ENCODE measurements around the gene TGFB2. TPM values are rescaled to one million over a fixed set of nuclear protein-coding genes. Genes with fewer than 3 reads are reported as not detected.

Gene TGFB2
- polyA plus RNA-seq (2013): 0.12 TPM

DNA sequence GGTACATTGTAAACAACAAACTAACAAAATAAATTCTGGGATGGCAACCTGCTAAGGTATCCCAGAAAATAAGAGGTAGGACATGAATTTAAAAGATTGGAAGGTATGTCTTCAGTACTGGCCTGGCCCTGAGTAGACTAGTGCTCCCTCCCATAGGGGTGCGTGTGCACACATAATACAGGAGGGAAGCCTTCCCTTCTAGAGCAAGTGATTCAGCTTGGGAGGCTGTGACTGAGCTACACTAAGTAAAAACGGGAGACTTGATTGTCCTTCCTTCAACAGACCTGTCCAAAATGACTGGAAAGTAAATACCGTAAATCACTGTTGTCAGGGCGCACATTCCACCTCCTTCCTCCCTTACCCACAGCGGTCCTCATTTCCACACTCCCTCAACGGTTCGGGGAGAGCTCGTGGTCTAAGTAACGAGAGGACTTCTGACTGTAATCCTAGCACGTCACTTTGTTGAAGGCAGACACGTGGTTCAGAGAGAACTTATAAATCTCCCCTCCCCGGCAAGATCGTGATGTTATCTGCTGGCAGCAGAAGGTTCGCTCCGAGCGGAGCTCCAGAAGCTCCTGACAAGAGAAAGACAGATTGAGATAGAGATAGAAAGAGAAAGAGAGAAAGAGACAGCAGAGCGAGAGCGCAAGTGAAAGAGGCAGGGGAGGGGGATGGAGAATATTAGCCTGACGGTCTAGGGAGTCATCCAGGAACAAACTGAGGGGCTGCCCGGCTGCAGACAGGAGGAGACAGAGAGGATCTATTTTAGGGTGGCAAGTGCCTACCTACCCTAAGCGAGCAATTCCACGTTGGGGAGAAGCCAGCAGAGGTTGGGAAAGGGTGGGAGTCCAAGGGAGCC is at the start of gene TGFB2:
TGFB2 (plus strand) TSS at position 523 of the 859 bp plus-strand sequence. CDS start 1,366 bp downstream, outside the sequence.
- H3K27me3 ChIP-seq (replicated peaks in 2 of 5; ENCODE audit: control insufficient read depth in 4 of 5, insufficient read depth in 5 of 5, low read length in 4 of 5): no peaks in the 10 kb centered on the region
- peaks cover 0 to 36% (median 36%) of the 10 kb centered on the region in 4 experiments for H3K4me1 ChIP-seq (ENCODE audit: control extremely low read depth in 1 of 4, control insufficient read depth in 4 of 4, insufficient read depth in 4 of 4, low read length in 3 of 4)
- peak within 1 kb of the TSS; percentile 60 to 93 (median 77) for H3K4me3 ChIP-seq (ENCODE audit: control insufficient read depth in 1 of 7, extremely low read depth in 1 of 7, insufficient read depth in 4 of 7, low read depth in 2 of 7, low read length in 6 of 7)
- CTCF ChIA-PET: interaction anchor here (0.8 to 3.0 kb wide), 8 partner anchors 9 to 176 kb away, joined by 3 to 13 read pairs (median 4); no protein-coding TSS in a partner anchor
- POLR2A ChIA-PET: no interaction called here
- peak; percentile 61 to 90 (median 86) for DNase-seq
- no peaks in the 10 kb centered on the region for H3K36me3 ChIP-seq (ENCODE audit: control insufficient read depth in 4 of 4, insufficient read depth in 4 of 4, low read length in 3 of 4)
- H3K9me3 ChIP-seq (ENCODE audit: control extremely low read depth in 1 of 5, control insufficient read depth in 4 of 5, insufficient read depth in 2 of 5, low read depth in 1 of 5, low read length in 4 of 5): no peaks in the 10 kb centered on the region
- H3K27ac ChIP-seq (ENCODE audit: insufficient read depth in 1 of 2, low read depth in 1 of 2, low read length in 2 of 2, poor library complexity in 1 of 2, severe bottlenecking in 2 of 2): no peak within 1 kb of the TSS
- 1% methylated on average over 19 of the region's 22 CpGs for WGBS (ENCODE audit: insufficient coverage)

DNA sequence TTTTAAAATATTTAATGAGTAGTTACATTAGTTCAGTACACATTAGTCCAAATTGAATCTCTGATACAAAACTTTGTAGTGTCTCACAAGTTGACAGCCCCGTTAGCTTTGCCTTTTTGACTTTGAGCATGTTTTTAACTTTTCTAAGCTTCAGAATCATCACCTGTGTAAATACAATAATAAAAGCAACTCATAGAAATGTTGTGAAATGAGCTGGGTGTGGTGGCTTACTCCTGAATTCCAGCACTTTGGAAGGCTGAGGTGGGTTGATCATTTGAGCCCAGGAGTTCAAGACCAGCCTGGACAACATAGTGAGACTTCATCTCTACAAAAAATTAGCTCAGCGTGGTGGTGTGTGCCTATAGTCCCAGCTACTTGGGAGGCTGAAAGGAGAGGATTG is 49.0 kb upstream of the TGFB2 start:
- no CpG with 5 or more reads among the region's 2 CpGs for WGBS (ENCODE audit: insufficient coverage)
- no peak overlapping the region for H3K4me3 ChIP-seq (ENCODE audit: control insufficient read depth in 1 of 7, extremely low read depth in 1 of 7, insufficient read depth in 4 of 7, low read depth in 2 of 7, low read length in 6 of 7)
- no peak for DNase-seq
- CTCF ChIA-PET: interaction anchor here (0.7 to 2.8 kb wide), 8 partner anchors 8 to 1517 kb away, joined by 3 to 10 read pairs (median 4); partner anchors contain the start of genes GPATCH2 and RRP15
- H3K27me3 ChIP-seq (replicated peaks in 2 of 5; ENCODE audit: control insufficient read depth in 4 of 5, insufficient read depth in 5 of 5, low read length in 4 of 5): no peaks in the 10 kb centered on the region
- H3K9me3 ChIP-seq (ENCODE audit: control extremely low read depth in 1 of 5, control insufficient read depth in 4 of 5, insufficient read depth in 2 of 5, low read depth in 1 of 5, low read length in 4 of 5): no peaks in the 10 kb centered on the region
- POLR2A ChIA-PET: no interaction called here
- peak overlapping the region in 1 of 2 experiments; percentile 31 for H3K27ac ChIP-seq (ENCODE audit: insufficient read depth in 1 of 2, low read depth in 1 of 2, low read length in 2 of 2, poor library complexity in 1 of 2, severe bottlenecking in 2 of 2)
- H3K36me3 ChIP-seq (ENCODE audit: control insufficient read depth in 4 of 4, insufficient read depth in 4 of 4, low read length in 3 of 4): peaks cover 2 to 11% (median 6%) of the 10 kb centered on the region in 4 experiments
- peaks cover 0 to 3% (median 1%) of the 10 kb centered on the region in 4 experiments for H3K4me1 ChIP-seq (ENCODE audit: control extremely low read depth in 1 of 4, control insufficient read depth in 4 of 4, insufficient read depth in 4 of 4, low read length in 3 of 4)

DNA sequence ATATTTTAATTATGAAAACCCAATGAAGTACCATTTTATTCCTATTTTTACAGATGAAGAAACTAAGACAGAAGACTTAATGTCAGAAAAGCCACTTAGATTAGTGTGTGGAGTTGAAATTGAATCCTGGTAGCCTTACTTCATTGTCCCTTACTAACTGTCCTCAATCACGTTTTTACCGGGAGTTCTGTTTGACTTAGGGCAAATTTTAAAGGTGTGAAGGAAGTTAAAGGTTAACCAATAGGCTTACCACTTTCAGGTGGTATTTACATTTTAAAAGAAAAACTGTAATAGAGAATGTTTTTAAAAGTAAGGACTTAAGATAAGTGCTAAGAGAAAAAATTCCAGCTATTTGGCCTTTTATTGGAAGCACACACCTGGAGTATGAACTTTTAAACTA is 47.7 kb upstream of the TGFB2 start:
- POLR2A ChIA-PET: no interaction called here
- no peak overlapping the region for H3K27ac ChIP-seq (ENCODE audit: insufficient read depth in 1 of 2, low read depth in 1 of 2, low read length in 2 of 2, poor library complexity in 1 of 2, severe bottlenecking in 2 of 2)

DNA sequence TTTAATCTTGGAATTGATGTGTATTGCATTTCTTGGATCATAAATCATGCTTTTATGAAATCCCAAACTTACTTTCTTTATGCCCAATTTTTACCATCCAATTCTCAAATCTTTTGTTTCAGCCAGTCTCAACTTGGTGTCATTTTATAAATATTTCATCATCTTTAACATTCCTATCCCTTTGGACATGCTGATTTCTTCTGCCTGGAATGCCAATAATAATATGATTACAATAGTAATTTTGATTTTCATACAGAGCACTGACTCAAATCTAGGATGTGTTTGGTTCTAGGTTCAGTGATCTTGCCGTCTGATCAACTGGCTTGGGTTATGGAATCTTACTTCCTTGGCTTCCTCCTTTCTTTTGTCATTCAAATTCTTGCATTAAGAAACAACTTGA is 47.3 kb upstream of the TGFB2 start:
- H3K27me3 ChIP-seq (replicated peaks in 2 of 5; ENCODE audit: control insufficient read depth in 4 of 5, insufficient read depth in 5 of 5, low read length in 4 of 5): no peaks in the 10 kb centered on the region

More for the DNA sequence above, 47.7 kb upstream of the TGFB2 start:
- Histone ChIP-seq H3K9me3 (ENCODE audit: control extremely low read depth in 1 of 5, control insufficient read depth in 4 of 5, insufficient read depth in 2 of 5, low read depth in 1 of 5, low read length in 4 of 5) (no peaks in the 10 kb centered on the region), H3K4me3 (ENCODE audit: control insufficient read depth in 1 of 7, extremely low read depth in 1 of 7, insufficient read depth in 4 of 7, low read depth in 2 of 7, low read length in 6 of 7) (no peak overlapping the region), H3K27me3 (replicated peaks in 2 of 5; ENCODE audit: control insufficient read depth in 4 of 5, insufficient read depth in 5 of 5, low read length in 4 of 5) (no peaks in the 10 kb centered on the region), H3K36me3 (ENCODE audit: control insufficient read depth in 4 of 4, insufficient read depth in 4 of 4, low read length in 3 of 4) (peaks cover 2 to 13% (median 6%) of the 10 kb centered on the region in 4 experiments), H3K4me1 (ENCODE audit: control extremely low read depth in 1 of 4, control insufficient read depth in 4 of 4, insufficient read depth in 4 of 4, low read length in 3 of 4) (peaks cover 0 to 3% (median 1%) of the 10 kb centered on the region in 4 experiments)
- WGBS (ENCODE audit: insufficient coverage): no CpG with 5 or more reads among the region's 2 CpGs
- CTCF ChIA-PET: interaction anchor here (1.3 to 2.9 kb wide), 3 partner anchors 12 to 32 kb away, joined by 6 to 10 read pairs (median 9); partner anchors contain the start of gene RRP15
- DNase-seq: no peak

DNA sequence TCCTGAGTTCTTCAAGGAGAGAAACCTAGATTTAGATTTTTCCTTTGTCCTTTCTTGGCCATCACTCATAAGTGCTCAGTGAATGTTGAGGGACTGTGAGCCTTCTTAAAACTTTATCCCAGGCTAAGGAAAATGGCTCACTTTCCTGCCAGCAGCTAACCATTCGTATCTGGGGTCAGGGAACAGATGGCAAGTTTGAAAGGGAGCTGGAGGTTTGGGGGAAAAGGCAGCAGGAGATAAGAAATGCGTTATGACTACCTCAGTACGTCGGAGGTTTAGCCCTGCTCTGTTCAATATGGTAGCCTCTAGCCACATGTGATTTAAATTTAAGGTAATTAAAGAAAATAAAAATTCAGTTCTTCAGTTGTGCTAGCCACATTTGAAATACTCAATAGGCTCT is 46.7 kb upstream of the TGFB2 start:
- CTCF ChIA-PET: interaction anchor here (1.0 to 3.1 kb wide), 7 partner anchors 10 to 38 kb away, joined by 3 to 11 read pairs (median 8); partner anchors contain the start of gene RRP15
- H3K9me3 ChIP-seq (ENCODE audit: control extremely low read depth in 1 of 5, control insufficient read depth in 4 of 5, insufficient read depth in 2 of 5, low read depth in 1 of 5, low read length in 4 of 5): no peaks in the 10 kb centered on the region
- no peak overlapping the region for H3K27ac ChIP-seq (ENCODE audit: insufficient read depth in 1 of 2, low read depth in 1 of 2, low read length in 2 of 2, poor library complexity in 1 of 2, severe bottlenecking in 2 of 2)
- peaks cover 2 to 12% (median 6%) of the 10 kb centered on the region in 4 experiments for H3K36me3 ChIP-seq (ENCODE audit: control insufficient read depth in 4 of 4, insufficient read depth in 4 of 4, low read length in 3 of 4)
- no peaks in the 10 kb centered on the region for H3K27me3 ChIP-seq (replicated peaks in 2 of 5; ENCODE audit: control insufficient read depth in 4 of 5, insufficient read depth in 5 of 5, low read length in 4 of 5)
- peaks cover 0 to 3% (median 1%) of the 10 kb centered on the region in 4 experiments for H3K4me1 ChIP-seq (ENCODE audit: control extremely low read depth in 1 of 4, control insufficient read depth in 4 of 4, insufficient read depth in 4 of 4, low read length in 3 of 4)
- no peak overlapping the region for H3K4me3 ChIP-seq (ENCODE audit: control insufficient read depth in 1 of 7, extremely low read depth in 1 of 7, insufficient read depth in 4 of 7, low read depth in 2 of 7, low read length in 6 of 7)
- POLR2A ChIA-PET: no interaction called here
- WGBS (ENCODE audit: insufficient coverage): 80% methylated on average over 1 of the region's 4 CpGs
- DNase-seq: no peak

More for the DNA sequence above, 47.3 kb upstream of the TGFB2 start:
- ChIA-PET POLR2A (no interaction called here), CTCF (interaction anchor here (2.5 to 3.1 kb wide), 3 partner anchors 13 to 31 kb away, joined by 9 to 11 read pairs (median 11); partner anchors contain the start of gene RRP15)
- Histone ChIP-seq H3K4me3 (ENCODE audit: control insufficient read depth in 1 of 7, extremely low read depth in 1 of 7, insufficient read depth in 4 of 7, low read depth in 2 of 7, low read length in 6 of 7) (no peak overlapping the region), H3K27ac (ENCODE audit: insufficient read depth in 1 of 2, low read depth in 1 of 2, low read length in 2 of 2, poor library complexity in 1 of 2, severe bottlenecking in 2 of 2) (no peak overlapping the region), H3K36me3 (ENCODE audit: control insufficient read depth in 4 of 4, insufficient read depth in 4 of 4, low read length in 3 of 4) (peaks cover 2 to 12% (median 6%) of the 10 kb centered on the region in 4 experiments), H3K4me1 (ENCODE audit: control extremely low read depth in 1 of 4, control insufficient read depth in 4 of 4, insufficient read depth in 4 of 4, low read length in 3 of 4) (peaks cover 0 to 3% (median 1%) of the 10 kb centered on the region in 4 experiments), H3K9me3 (ENCODE audit: control extremely low read depth in 1 of 5, control insufficient read depth in 4 of 5, insufficient read depth in 2 of 5, low read depth in 1 of 5, low read length in 4 of 5) (no peaks in the 10 kb centered on the region)
- 100% methylated on average over 1 of the region's 1 CpG for whole genome bisulfite sequencing (ENCODE audit: insufficient coverage)
- DNase-seq: no peak

DNA sequence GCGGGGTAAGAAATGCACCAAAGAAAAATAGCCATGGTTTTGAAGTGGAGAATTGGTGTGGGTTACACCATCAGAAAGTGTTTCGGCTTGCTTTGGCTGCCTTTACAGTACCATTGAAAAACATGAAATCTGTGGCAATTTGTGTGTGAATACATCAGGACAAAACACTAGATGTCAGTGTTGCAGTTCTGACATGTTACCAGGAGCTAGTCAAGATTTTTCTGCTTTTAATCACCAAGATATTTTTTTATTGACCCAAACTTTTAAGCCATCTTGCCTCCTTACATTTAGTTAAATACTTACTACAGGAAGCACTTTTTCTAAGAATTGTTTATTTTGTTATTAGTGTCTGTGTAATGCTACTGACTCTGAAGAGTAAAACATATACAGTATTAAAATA is 45.7 kb upstream of the TGFB2 start:
- Histone ChIP-seq H3K4me3 (ENCODE audit: control insufficient read depth in 1 of 7, extremely low read depth in 1 of 7, insufficient read depth in 4 of 7, low read depth in 2 of 7, low read length in 6 of 7) (no peak overlapping the region), H3K9me3 (ENCODE audit: control extremely low read depth in 1 of 5, control insufficient read depth in 4 of 5, insufficient read depth in 2 of 5, low read depth in 1 of 5, low read length in 4 of 5) (no peaks in the 10 kb centered on the region), H3K27ac (ENCODE audit: insufficient read depth in 1 of 2, low read depth in 1 of 2, low read length in 2 of 2, poor library complexity in 1 of 2, severe bottlenecking in 2 of 2) (no peak overlapping the region), H3K36me3 (ENCODE audit: control insufficient read depth in 4 of 4, insufficient read depth in 4 of 4, low read length in 3 of 4) (peaks cover 1 to 9% (median 2%) of the 10 kb centered on the region in 4 experiments), H3K4me1 (ENCODE audit: control extremely low read depth in 1 of 4, control insufficient read depth in 4 of 4, insufficient read depth in 4 of 4, low read length in 3 of 4) (peaks cover 3 to 8% (median 6%) of the 10 kb centered on the region in 4 experiments), H3K27me3 (replicated peaks in 2 of 5; ENCODE audit: control insufficient read depth in 4 of 5, insufficient read depth in 5 of 5, low read length in 4 of 5) (no peaks in the 10 kb centered on the region)
- 83% methylated on average over 2 of the region's 2 CpGs for WGBS (ENCODE audit: insufficient coverage)
- POLR2A ChIA-PET: interaction anchor here (0.6 kb wide), 2 partner anchors 124 to 716 kb away, joined by 3 to 5 read pairs; no protein-coding TSS in a partner anchor
- CTCF ChIA-PET: interaction anchor here (1.0 to 3.1 kb wide), 7 partner anchors 11 to 39 kb away, joined by 3 to 11 read pairs (median 8); partner anchors contain the start of gene RRP15
- DNase-seq: peak; percentile 45 to 72 (median 67)

All from common myeloid progenitor, CD34-positive (primary cell).